Activated T-cell treated with anti-CD3 and anti-CD28 coated beads for 1 hour (primary cell): ENCODE results near the gene H1-8.
A peak's percentile ranks its signal among the peaks of the same experiment; 100 is the strongest.

ENCODE experiments used
- DNase-seq: peaks from one replicate; pipeline ENCODE4 v3.0.0-alpha.2; 2020; ENCODE audit warnings: low read depth

The H1-8 gene

DNA sequence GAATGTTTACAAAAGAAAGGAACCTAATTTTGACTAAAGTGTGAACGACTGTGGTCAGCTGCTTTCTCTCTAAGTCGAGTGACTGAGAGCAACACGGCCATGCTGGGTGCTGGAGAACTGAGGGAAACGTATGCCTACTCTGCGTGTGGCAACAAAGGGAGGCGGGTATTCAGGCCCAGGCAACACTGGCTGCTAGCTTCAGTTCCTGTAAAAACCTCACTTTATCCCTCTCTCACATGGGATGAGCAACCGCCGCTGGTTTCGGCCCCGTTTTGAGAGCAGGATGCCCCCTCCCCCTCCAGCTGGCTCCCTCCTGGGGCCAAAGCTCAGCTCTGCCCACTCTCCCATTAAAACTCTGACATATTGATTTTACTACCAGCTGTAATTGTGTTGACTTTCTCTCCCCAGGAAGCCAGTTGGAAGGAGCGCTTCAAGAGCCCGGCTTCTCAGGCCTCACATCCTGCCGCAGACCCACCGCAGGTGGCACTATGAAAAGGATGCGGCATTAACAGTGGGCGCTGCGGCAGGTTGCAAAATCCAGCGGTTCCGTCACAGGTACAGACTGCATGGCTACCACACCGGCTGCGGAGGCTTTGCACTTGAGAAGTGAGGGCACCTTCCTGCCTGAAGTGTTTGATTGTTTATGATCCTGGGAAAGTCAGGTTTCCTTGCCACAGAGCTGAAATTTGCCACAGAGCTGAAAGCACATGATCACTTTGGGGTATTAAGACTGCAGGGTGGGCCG, 50.8 kb downstream of the H1-8 start:
- peak; percentile 28 for DNase-seq

DNA sequence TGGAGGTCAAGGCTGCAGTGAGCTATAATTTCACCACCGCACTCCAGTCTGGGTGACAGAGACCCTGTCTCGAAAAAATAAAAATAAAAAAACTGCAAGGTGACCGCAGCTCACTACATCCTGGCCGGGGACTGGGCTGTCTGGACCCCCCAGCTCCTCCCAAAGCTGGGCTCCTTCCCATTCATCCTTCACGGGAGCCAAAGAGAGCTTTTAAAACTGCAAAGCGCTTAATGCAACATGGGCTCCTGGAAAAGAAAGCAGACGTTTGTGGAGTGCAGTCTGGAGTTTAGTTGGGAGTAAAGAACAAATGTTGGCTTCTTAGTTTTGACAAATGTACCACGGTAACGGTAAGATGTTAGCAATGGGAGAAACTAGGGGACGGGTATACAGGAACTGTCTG, 51.4 kb downstream of the H1-8 start:
- no peak for DNase-seq

DNA sequence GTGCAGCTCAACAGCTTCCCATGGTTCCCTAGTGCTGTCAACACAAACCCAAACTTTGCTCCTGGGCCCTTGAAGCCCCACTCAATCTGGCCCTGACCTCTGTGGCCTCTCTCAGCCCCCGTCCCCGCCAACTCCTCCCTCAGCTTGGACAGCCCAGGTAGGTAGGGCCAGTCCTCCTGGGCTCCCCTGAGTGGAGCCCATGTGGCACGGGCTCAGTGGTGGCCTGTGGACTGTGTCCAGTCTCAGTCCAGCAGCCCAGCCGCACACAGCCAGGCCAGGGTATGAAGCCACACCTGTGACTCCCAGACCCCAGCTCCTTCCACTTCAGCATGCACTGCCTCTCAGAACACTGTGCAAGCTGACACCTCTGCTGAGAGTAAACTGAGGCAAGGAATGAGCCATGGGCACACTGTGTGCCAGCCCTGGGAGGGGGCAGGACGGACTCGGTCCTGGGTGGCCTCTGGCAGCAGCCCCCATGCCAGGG, 52.0 kb downstream of the H1-8 start:
- DNase-seq = no peak

DNA sequence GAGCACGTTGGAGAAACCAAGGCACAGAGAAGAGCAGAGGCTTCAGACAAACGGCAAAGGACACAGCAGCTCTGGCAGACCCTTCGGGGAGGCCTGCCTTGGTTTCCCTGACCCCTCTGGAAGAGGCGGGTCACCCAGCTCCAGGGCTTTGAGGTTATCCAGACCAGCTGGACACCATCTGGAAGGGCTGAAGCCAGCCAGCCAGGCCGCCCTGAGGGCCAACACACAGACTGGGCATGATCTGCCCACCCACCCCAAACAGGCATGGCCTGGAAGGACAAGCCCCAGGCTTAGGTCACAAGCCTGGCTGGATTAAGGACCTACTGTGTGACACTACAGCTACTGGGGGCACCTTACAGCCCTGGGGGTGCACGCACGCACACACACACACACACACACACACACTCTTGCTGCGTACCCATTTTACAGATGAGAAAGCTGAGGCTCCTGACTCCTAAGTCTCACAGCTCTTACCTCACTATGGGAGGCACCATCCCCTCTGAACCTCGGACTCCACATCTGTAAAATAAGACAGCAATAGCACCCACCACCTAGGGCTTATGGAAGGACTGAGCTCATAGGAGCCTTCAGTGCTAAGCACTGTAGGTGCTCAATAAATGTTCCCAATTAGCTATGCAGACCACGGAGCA, 52.7 kb downstream of the H1-8 start:
- DNase-seq = no peak

DNA sequence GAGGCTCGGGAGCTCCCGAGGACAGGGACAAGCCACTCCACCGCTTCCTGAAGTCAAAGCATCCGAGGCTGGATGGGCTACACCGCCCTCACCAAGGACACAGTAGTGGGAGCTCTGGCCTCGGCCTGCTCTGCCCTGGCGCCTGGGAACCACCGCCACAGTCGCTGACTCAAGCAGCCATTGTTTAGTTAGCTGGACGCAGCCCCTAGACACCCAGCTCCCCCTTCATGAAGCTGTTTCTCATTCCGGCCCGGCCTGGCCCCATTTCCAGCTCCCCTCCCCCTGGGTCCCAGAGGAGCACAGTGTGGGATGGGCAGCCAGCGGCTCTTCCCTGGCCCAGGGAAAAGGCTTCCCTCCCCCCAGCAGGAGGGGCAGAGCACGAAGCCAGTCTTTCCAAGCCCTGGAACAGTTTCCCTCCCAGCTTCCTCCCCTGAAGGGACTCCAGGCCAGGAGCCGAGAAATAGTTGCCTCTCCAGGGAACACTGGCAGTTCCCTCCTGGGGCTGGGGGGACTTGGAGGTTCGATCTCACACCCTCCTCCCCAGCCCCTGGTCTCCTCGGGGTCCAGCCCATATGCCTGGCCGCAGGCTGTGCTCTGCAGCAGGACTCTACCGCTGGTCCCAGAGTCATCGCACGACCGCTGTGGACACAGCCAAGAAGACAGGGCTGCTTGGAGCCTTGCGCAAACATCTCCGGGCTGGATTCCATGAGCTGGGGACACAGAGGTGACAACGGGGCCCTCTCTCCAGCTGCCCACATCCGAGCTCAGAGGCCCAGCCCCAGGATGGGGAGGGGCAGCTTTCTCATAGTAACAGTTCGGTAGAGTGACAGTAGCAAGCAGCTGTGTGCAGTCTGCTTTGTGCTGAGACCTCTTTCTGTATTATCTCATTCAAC, 53.5 kb downstream of the H1-8 start:
- no peak for DNase-seq

DNA sequence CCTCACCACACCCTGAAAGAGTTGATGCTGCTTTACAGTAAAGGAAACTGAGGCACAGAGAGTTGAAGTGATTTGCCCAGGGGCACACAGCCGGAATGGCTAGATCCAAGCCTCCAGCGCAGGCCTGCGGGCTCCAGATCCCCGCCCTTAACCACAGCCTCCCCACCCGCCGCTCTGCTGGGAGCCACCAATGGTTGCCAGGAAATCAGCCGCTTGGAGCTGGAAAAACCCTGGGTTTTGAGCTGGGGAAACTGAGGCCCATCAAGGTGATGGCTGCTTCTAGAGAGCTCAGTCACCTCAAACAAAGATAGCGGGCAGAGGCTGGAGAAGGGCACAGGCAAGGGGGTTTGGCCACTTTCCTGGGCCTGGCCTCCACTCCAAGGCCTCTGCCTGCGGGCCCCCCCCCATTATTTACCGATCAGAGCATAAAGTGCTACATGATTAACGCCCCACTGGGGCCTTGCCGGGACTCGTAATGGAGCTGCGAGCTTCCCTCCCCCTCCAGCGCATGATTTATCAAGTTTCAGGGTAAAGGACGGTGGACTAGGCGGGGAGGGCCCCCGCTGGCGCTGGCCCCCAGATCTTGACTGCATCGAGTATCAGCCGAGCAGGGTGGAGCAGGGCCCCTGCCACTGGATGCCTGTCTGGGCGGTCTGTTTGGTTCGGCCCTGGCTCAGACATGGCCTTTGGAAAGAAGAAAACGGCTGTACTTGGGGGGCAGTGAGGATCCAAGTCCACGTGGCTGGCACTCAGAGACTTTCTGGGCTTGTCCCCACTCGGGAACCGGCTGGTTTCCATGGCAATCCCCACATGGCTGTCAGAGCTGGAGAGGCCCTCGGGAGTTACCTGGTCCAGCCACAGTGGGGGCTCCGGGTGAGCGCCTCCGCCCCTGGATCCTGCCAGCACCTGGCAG, 54.4 kb downstream of the H1-8 start:
- DNase-seq = no peak

DNA sequence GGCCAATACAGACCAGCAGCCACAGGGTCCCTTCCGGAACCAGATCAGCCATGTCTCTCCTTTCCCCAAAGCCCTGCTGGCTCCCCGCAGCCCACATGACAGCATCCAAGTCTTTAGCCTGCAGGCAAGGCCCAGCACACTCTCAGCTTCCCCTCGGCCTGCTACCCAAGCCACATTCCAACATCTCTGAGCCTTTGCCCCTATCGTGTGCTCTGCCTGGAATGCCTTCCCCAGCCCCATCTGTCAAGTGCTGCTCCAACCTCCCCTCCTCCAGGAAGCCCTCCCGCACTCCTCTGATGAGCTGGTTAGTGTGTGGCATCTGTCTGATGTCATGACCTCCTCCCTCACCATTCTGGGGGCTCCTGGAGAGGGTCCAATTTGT, 55.0 kb downstream of the H1-8 start:
- DNase-seq = no peak

DNA sequence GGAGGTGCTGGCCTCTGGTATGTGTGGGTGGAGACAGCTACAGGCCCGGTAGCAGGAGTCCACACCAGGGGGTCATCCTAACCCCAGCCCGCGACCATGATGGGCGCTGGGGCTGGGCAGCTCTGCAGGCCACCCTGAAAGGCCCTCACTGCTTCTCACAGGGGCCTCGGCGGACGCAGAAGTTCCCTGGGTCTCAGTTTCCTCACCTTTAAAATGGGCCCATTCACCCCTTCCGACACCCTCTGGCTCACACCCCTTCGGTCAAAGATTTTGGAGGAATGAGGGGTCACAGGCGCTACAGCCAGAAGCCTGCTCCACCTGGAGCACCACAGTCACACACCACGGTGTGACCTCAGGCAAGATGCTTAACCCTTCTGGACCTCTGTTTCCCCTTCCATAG, 55.5 kb downstream of the H1-8 start:
- no peak for DNase-seq

DNA sequence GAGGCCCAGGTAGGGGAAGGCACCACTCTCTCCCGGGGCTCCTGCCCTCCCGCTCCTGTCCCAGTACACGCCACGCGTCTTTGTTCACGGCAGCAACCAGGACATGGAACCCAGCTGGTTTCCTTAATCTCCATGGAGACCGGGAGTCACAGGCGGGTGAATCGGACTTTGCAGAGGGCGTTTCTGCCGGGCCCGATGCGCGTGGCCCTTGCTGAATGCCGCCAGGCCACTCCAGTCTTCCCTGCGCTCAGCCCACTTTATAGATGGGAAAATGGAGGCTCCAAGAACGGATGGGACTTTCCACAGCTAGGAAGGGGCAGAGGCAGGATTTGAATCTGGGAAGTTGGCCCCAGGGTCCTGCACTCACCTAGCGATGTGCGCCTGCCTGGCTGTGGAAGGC, 56.1 kb downstream of the H1-8 start:
- DNase-seq = no peak

DNA sequence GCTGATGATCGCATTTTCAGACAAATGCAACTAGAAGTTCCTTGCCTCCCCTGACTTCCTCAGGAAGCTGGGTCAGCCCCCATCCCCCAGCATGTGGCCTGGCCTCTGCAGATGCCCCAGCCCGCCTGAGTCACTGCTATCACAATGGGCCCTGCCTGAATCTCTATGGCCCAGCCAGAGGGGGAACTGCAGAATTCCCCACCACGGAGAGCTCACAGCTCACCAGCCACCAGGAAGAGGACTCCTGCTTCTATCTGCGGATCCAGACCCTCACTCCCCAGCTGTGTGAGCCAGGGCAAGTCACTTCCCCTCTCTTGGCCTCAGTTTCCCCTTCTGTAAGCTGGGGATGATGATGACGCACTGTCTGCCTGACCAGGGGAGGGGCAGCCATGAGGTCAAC, 56.6 kb downstream of the H1-8 start:
- DNase-seq = no peak

DNA sequence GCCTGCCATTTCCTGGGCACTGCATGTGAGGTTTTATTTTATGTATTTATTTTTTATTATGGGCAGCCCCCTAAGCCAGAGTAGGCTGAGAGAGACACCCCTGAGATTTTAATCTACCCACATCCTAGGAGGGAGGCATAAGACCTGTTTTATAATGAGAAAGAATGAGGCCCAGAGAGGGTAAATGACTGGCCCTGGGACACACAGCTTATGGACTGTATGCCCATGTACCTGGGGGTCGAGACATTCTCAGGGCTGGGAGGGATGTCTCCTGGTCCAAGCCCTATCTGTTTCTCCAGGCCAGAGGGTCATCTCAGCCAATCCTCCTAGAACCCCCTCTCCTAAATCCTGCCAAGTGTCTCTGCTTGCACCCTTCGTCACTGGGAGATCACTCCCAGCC, 57.4 kb downstream of the H1-8 start:
- no peak for DNase-seq
